ENCODE results near the gene CEND1.

DNA sequence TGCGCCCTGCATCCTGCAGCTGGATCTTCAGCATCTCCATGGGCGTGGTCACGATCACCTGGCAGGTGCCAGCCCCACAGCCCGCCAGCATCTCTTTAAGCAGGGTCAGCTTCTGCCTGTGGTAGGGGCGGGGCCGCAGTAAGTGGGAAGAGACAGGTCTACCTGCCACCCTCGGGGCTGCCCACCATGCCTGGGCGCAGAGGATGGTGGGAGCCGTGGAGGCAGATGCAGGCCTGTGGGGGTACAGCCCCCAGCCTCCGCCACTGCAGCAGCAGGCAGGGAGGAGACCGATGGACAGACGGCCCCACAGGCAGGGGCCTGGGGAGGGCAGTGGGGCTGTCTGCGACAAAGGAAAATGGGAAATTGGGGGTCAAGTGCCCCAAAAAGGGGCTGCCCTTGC, 3.0 kb upstream of the CEND1 start:
- TF ChIP-seq CTCF (IDR thresholded peaks at IDR 0.05; ENCODE audit: borderline replicate concordance, extremely low read depth, low read length, poor library complexity, severe bottlenecking) (no peak), EZH2 (IDR thresholded peaks at IDR 0.05; ENCODE audit: borderline replicate concordance, low read depth, low read length, severe bottlenecking) (no peak)

All from DND-41 (cell line).